ENCODE results near the gene LMBR1.
"Not testable (repeated sequence)": the region's sequence is repeated elsewhere in the genome, so short reads cannot be mapped to it uniquely, and the experiment has no call there.

The LMBR1 gene

DNA sequence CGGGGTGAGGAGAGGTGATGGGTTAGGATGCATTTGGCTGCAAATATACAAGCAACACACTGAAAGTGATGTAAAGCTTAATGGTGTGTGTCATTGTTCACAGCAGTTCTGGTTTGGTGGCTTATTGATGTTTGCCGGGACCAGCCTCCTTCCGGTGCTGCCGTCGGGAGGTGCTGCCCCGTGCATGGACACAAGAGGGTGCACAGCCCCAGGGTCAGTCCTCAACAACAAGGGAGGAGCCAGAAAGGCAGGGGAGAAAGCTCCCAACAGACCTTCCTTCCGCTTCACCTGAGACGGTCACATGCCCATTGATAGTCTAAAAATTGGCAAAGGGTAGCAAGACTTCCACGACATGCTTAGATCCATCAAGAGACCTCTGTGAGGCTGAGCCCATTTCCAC lies 242.9 kb downstream of the LMBR1 start:
- no peak for DNase-seq

DNA sequence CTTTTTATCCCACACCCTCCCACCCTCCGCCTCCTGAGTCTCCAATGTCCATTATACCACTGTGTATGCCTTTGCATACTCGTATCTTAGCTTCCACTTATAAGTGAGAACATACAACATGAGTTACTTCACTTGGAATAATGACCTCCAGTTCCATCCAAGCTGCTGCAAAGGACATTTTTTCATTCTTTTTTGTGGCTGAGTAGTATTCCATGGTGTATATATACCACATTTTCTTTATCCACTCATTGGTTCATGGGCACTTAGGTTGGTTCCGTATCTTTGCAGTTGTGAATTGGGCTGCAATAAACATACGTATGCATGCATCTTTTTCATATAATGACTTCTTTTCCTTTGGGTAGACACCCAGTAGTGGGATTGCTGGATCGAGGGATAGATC lies 245.7 kb downstream of the LMBR1 start:
- not testable (repeated sequence) for DNase-seq

DNA sequence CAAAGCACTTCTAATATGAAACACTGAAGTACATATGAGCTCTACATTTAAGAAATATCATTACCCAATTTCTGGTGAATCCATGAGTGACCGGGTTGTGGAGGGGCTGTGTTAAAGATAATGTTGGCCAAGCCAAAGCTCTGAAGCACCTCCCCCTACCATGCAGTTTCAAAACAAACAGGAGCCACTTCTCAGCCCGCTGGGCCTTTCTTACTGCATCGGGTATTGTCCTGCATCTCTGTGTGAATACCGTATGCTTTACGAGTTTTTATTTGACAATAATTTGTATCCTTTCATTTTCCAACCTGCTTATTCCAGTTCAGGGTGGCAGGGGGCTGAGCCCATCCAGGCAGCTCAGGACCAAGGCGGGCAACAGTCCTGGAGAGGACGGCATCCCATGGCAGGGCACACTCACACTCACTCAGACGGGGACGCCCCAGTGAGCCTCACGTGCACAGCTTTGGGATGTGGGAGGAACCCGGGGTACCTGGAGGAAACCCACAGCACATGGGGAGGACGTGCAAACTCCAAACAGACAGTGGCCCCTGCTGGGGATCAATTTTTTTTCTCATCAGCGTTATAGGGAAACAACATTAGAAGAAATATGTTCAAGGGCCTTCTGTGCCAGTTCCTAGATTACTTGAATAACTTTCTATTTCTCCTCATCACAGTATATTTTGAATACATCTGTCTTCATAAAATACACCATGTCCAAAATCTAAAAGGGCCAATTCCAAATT lies 250.5 kb downstream of the LMBR1 start:
- no peak for DNase-seq

DNA sequence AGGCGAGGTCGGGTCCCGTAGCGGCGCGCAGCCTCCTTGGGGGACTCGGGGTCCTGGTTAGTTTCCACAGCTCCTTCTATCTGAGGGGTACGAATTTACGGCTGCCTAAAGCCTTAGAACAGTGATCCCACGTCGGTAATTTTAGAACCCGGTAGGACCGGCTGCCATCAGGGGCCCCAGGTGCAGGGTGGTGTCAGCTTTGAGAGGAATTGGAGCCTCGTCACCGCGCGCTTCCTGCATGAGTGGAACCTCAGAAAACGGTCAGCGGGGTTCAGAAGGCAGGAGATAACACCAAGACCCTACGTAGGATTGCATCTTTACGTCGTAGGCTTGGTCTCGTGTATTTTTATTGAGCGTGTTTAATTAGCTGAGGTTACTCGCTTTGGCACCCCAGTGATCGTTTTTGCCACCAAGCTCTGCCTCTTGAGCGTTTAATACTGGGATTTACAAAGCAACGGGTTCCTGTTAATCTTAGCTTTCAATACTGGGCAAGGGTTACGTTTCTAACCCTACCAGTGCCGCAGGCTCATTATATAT lies 252.0 kb downstream of the LMBR1 start:
- peak; percentile 61 for DNase-seq

DNA sequence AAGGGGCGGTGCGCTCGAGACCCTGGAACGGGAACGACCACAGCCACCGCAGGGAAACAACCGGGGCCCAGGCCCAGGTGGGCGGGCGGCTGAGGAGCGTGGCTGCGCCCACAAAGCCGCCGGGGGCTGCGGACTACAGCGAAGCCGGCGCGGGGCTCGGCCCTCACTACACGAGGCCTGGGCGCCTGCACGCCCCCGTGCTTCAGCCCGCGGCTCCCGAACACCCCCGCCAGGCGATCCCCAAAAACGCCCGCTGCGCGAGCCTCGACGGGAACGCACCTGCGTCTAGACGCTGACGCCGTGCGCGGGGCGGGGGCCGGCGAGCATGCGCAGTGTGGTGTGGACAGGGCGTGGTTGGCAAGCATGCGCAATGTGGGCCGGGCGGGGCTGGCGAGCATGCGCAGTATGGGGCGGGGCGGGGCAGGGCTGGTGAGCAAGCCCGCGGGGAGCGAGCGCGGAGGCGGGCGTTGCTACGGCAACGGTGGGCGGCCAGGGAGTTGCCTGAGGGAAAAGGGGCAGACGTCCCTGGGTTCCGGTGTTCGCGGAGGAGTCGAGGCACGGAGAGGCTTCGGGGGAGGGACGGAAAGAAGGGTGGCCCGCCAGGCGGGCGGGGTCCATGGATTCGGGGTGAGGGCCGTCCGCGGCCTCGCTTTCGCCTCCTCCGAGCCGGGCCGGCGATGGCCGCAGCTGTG lies 252.6 kb downstream of the LMBR1 start, which contains the start of gene RNF32:
Gene RNF32, plus strand, starts transcription at position 518 of the 692 bp plus-strand sequence. CDS start 3,104 bp downstream, outside the sequence.
- peak; percentile 94 for DNase-seq

DNA sequence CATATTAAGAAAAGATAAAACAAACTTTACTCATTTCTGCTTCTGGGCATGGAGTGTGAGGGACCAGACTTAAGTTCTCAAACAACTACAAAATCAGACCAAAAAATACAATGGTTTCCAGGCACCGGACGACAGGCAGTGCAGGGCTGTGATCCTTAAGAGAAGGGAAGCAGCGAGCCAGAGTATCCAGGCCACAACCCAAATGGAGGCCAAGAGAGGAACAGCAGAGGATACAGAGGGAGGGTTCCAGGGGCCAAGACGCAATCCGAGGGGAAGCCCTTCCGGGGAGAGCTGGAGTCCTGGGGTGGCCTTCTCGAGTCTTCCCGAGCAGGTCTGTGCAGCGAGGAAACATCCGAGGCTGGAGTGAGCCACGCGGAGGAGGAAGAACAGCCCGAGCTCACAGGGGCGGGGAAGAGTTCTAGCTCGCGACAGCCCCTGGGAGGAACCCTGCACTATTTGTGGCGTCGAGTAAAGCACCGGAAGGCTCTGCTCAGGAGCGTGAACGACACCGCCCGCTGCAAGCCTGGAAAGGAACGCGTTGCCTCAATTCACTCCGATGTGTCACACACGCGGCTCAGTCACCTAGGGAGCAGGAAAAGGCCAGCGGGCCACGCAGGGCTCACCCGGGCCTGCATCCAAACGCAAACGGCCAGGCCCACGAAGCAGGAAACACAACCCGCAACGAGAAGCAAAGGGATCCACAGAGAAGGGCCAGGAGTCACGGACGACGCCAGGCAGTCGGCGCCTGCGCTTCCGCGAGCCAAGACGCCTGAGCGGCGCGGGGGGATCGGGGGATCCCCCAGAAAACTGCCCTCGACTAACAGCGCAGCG lies 253.3 kb downstream of the LMBR1 start:
- DNase-seq = no peak

DNA sequence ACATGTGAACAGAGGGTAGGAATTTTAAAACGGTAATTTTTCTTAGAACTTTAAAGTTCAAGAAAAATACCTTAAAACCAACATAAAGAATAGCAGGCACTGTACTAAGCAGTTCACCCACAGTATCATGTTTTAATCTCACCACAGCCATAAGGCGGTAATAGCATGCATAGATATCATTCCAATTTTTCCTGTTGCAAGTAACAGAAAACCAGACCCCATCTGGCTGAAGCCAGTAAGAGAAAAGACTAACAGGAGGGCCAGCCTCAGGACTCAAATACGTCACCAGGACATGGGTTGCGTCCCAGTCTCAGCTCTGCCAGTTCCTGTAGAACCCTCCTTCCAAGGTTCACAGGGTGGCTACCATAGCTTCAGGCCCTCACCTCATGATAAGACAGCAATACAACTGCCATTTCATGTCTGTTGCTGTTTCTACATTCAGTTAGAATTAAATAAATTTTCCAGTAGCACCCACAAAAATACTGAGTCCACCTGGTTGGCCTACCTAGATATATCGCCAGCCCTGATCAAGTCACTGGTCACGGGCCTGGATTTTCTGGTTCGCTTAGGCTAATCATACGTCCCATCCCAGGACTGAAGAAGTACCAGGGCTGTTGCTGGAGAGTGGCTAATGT lies 254.4 kb downstream of the LMBR1 start:
- DNase-seq = no peak

DNA sequence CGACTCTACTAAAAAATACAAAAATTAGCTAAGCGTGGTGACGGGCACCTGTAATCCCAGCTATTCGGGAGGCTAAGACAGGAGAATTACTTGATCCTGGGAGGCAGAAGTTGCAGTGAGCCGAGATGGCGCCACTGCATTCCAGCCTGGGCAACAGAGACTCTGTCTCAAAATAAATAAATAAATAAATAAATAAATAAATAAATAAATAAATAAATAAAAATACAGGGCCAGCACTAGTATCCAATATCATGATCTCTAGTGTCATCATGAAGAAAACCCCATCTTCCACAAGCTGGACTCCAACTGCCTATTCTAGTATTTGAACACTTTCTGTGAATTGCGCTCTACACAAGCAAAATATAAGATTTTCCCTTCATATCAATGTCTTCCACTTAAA lies 255.9 kb downstream of the LMBR1 start:
- not testable (repeated sequence) for DNase-seq

DNA sequence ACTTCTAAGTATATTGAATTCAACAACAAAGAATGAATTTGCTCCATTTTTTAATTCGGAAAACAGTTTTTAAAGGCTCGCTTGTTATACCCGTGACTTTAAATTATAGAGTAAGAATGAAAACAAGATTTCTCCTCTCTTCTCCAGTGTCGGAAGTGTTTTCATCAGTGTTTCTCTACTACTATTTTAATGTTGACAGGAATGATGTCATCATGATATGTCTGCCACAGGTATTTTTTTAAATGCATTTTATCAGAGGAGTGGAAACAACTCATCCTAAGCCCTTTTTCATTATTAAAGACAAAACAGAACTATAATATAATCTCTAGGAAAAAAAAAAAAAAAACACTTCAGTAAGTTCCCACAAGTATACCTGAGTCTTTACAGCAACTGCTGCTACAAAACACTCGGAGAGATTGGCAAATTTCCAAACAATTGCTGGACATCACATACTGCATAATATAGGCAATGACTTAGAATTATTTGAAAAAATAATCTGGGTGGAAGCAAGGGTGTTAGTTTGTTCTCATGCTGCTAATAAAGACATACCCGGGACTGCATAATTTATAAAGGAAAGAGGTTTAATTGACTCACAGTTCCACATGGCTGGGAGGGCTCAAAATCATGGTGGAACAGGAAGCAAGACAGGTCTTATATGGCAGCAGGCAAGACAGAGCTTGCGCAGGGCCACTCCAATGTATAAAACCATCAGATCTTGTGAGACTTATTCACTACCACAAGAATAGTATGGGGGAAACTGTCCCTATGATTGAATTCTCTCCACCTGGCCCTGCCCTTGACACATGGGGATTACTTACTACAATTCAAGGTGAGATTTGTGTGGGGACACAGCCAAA lies 257.2 kb downstream of the LMBR1 start:
- DNase-seq = no peak

DNA sequence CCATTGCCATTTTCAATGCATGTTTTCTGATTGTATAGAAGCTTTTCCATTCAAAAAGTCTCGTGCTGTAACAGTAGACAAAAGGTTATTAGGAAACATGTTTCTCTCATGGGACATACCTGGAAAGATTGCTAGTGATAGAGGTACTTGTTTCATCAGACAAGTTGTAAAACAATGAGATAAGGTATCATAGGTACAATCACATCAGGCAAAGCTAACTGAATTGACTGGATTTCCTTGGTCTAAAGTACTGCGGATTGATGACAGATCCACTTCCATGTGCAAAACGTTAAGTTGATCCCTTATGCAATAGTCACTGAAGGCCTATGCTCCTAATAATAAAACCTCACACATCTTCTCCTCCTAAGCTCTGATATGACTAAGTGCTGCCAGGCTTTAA lies 258.9 kb downstream of the LMBR1 start:
- DNase-seq = no peak

DNA sequence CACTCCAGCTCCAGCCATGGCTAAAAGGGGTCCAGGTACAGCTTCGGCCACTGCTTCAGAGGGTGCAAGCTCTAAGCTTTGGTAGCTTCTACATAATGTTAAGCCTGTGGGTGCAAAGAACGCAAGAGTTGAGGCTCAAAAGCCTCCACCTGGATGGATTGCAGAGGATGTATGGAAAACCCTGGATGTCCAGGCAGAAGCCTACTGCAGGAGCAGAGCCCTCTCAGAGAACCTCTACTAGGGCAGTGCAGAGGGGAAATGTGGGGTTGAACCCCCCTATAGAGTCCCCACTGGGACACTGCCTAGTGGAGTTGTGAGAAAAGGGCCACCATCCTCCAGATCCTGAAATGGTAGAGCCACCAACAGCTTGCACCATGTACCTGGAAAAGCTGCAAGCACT lies 263.1 kb downstream of the LMBR1 start:
- DNase-seq = no peak

DNA sequence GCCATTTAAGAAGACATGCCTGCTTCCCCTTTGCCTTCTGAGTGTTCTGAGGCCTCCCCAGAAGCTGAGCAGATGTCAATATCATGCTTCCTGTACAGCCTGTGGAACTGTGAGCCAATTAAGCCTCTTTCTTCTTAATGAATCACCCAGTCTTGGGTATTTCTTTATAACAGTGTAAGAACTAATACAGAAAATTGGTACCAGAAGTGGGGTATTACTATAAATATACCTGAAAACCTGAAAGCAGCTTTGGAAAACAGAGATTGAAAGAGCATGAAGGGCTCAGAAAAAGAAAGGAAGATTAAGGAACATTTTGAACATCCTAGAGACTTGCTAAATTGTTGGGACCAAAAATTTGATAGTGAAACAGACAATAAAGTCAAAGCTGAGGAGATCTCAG lies 264.4 kb downstream of the LMBR1 start:
- no peak for DNase-seq

Data from NCI-H82 (cell line).